ENCODE measurements around the gene SLBP.

DNA sequence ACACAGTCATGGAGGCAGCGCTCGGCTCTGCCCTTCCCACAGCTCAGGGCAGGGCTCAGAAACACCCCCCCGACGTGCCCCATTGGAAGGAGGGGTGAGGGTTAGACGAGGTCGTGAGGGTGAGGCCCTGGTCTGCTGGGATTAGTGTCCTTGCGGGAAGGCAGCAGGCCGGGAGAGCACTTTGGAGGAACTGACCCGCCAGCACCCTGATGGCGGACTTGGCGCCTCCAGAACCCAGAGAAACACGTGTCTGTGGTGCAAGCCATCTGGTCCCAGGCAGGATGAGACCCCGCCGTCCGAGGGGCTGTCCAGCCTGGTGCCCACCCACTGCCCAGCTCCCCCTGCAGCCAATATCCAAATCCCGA is 35.5 kb upstream of the SLBP start:
- no peak for TF ChIP-seq POLR2A (IDR thresholded peaks at IDR 0.05; ENCODE audit: low read length)
- TF ChIP-seq GATA1 (IDR thresholded peaks at IDR 0.05; ENCODE audit: low read depth, low read length) = no peak
